C4-2B (cell line): ENCODE results near the gene CD38.

ENCODE experiments used
- CTCF ChIP-seq: fragments of 450-650 bp; conservative IDR thresholded peaks from 2 replicates; pipeline ENCODE4 v1.5.1; 2017; ENCODE audit warnings: mild to moderate bottlenecking
- ZFX ChIP-seq: fragments of 450-650 bp; IDR thresholded peaks from 2 replicates; pipeline ENCODE4 v1.6.1; 2017

DNA sequence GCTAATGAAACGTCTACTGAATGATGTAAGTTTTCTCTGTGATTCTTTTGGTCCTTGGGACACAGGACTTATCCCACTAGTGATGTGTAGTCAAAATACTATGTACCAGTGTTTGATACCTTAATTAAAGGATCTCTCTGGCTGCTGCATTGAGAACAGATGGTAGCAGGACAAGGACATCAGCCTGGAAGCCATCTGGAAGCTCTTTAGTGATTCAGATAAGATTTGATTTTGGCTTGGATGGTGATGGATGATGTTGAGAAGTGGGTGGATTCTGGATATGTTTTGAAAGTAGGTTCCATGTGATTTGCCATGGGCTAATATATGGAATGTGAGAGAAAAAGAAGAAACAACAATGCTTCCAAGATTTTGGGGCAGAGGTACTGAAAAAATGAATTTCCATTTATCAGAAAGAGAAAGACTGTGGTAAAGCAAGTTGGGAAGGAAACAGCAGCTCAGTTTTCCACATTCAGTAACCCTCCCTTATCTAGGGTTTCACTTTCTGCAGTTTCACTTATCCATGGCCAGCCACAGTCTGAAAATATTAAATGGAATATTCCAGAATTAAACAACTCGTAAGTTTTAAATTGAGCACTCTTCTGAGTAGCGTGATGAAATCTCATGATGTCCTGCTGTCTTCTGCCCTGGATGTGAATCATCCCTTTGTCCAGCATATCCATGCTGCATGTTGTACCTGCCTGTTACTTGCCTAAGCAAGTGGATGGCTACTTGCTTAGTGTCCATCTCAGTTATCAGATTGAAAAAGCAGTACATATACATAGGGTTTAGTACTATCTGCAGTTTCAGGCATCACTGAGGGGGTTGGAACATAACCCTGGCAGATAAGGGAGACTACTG, 15.6 kb downstream of the CD38 start:
- TF ChIP-seq ZFX = no peak
- no peak for TF ChIP-seq CTCF
